MM.1S (cell line): ENCODE data around the gene GALNTL6.

ENCODE experiments used
- CTCF ChIP-seq: fragments of 300-600 bp; sonication (generic); IDR thresholded peaks from 2 replicates; pipeline ENCODE4 v1.5.1; 2016; ENCODE audit warnings: antibody characterized with exemption, low read length, mixed read lengths
- EZH2 ChIP-seq: fragments of 300-600 bp; sonication (generic); optimal IDR thresholded peaks from 2 replicates; pipeline ENCODE3; 2017; ENCODE audit warnings: low read depth, mild to moderate bottlenecking, antibody characterized with exemption, low read length, mixed read lengths
- EZH2phosphoT487 ChIP-seq: fragments of 300-600 bp; sonication (generic); IDR thresholded peaks from 2 replicates; pipeline ENCODE4 v1.6.1; 2018; ENCODE audit warnings: antibody characterized with exemption, low read length

GRCh38 chr4:172881645-172882044 lies 1068.4 kb downstream of the GALNTL6 start:
- no peak for TF ChIP-seq CTCF
- no peak for TF ChIP-seq EZH2
- TF ChIP-seq EZH2phosphoT487, result no peak
